GM19023 (cell line): ENCODE results near the gene DUSP21.
"Not testable (repeated sequence)": the region's sequence is repeated elsewhere in the genome, so short reads cannot be mapped to it uniquely, and the experiment has no call there.

ENCODE experiments used
- ATAC-seq: cut with Tn5 transposase; IDR thresholded peaks from one replicate; pipeline ENCODE4 v1.9.1; 2021; ENCODE audit warnings: mild to moderate bottlenecking, moderate library complexity; ENCODE audit not compliant: unreplicated experiment

The DUSP21 gene

DNA sequence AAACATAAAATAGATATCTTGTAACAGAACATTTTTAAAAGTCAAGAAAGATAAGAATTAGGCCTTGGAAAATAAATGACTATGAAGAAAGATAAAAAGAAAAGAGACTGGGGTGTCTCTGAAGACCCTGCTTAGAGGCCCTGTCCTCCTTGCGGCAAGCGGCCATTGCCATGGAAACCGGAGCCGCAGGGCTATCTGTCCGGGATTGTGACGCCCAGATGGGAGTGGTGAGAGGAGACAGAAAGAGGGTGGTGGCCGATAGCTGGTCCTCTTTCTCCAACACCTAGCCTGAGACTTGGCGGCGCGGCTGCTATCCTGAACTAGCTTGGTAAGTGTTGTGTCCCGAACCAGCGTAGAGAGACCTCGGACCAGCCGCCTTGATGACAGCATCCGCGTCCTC lies at the start of gene DUSP21:
Gene DUSP21 (plus strand): TSS at position 269 of the 400 bp plus-strand sequence. CDS start 112 bp downstream, at position 381.
- ATAC-seq: no peak

- ATAC-seq: no peak
These were observed 47.8 kb upstream of the DUSP21 start for GRCh38 chrX:44795945-44796450.

DNA sequence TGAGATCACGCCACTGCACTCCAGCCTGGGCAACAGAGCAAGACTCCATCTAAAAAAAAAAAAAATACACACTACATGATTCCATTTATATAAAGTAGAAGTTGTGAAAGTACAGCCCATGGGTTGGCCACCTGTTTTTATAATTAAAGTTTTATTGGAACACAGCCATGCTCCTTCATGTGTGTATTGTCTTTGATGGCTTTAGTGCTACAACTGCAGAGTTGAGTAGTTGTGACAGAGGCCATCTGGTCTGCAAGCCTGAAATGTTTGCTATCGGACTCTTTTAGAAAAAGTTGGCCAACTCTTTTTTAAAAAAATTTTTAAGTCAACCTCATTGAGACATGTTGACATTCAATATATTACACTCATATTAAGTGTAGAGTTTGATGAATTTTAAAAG lies 41.2 kb upstream of the DUSP21 start:
- no peak for ATAC-seq

- no peak for ATAC-seq
These were observed 28.1 kb upstream of the DUSP21 start for GRCh38 chrX:44815681-44816080.

DNA sequence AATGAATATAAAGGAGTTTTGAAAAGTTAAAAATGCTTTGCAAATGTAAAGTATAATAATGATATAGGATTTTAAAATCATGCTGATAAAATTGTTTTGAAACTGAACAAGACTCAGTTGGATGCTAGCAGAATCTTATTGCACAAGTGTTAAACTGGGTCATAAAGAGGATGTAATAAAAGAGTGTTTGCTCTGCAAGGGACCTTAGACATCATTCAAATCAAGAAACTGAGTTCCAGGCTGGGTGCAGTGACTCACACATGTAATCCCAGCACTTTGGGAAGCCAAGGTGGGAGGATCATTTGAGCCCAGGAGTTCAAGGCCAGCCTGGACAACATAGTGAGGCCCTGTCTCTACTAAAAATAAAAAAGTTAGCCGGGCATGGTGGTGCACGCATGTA lies 27.5 kb upstream of the DUSP21 start:
- no peak for ATAC-seq

- no peak for ATAC-seq
These were observed 26.8 kb upstream of the DUSP21 start for GRCh38 chrX:44817029-44817428.

DNA sequence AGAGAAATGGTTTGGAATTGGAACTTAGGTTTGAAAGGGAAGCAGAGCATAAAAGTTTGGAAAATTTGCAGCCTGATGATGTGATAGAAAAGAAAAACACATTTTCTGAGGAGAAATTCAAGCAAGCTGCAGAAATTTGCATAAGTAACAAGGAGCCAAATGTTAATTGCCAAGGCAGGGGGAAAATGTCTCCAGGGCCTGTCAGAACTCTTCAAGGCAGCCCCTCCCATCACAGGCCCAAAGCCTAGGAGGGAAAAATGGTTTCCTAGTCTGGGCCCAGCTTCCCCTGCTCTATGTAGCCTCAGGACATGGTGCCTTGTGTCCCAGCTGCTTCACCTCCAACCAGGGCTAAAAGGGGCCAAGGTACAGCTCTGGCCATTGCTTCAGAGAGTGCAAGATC lies 21.2 kb upstream of the DUSP21 start:
- no peak for ATAC-seq

DNA sequence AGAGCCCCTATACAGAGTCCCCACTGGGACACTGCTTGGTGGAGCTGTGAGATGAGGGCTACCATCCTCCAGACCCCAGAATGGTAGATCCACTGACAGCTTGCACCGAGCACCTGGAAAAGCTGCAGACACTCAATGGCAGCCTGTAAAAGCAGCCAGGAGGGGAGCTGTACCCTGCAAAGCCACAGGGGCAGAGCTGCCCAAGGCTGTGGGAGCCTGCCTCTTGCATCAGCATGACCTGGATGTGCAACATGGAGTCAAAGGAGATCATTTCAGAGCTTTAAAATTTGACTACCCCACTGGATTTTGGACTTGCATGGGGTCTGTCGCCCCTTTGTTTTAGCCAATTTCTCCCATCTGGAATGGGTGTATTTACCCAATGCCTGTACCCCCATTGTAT lies 20.6 kb upstream of the DUSP21 start:
- not testable (repeated sequence) for ATAC-seq

- ATAC-seq: no peak
These were observed 15.7 kb upstream of the DUSP21 start for GRCh38 chrX:44828008-44828605.

GRCh38 chrX:44829832-44830231 lies 14.0 kb upstream of the DUSP21 start:
- ATAC-seq: no peak

DNA sequence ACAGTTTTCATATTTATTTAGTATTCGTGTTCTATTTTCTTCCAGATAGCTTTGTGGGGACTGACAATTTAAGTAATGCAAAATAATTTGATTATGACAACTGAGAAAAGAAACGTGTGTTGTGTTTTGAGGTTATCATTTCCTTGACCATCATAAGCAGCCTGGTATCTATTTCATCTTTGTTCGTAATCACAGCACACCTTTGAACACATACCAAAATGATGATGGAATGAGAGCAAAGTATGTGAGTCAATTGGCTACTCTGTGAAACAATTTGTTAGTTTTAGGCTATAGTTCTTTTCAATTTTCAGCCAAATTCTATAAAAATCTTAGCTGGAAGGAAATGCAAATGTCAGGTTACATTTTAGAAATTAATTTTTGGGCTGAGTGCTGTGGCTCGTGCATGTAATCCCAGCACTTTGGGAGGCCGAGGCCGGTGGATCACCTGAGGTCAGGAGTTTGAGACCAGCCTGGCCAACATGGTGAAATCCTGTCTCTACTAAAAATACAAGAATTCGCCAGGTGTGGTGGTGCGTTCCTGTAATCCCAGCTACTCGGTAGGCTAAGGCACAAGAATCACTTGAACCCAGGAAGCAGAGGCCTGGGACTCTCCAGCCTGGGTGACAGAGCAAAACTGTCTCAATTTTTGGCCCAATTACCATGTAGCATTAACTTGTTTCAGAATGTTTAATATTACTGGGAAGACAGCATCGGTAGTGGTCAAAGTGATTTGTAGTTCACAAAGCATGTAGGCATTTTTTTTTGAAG lies 1.1 kb upstream of the DUSP21 start:
- ATAC-seq: no peak

DNA sequence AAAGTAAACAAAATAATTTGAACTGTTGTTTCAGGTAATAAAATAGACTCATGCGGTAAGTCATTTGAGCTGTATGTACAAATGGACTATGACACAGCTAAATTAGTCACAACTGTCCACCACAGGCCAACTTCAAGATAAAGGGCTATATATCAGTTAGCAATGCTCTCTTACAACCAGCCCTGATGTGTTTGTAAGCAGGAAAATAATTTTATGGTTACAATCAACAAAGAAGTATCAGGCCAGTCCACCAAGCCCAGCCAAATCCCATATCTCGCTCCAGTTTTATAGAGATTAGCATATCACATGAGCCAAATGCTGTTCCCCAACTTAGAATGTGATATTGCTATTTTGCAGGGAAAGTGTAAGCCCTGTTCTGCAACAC lies 511 bp upstream of the DUSP21 start:
- ATAC-seq: no peak

DNA sequence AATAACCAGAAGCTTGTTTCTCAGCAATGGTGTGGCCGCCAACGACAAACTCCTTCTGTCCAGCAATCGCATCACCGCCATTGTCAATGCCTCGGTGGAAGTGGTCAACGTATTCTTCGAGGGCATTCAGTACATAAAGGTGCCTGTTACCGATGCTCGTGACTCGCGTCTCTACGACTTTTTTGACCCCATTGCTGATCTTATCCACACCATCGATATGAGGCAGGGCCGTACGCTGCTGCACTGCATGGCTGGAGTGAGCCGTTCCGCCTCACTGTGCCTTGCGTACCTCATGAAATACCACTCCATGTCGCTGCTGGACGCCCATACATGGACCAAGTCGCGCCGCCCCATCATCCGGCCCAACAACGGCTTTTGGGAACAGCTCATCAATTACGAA lies 383 bp downstream of the DUSP21 start:
- no peak for ATAC-seq

DNA sequence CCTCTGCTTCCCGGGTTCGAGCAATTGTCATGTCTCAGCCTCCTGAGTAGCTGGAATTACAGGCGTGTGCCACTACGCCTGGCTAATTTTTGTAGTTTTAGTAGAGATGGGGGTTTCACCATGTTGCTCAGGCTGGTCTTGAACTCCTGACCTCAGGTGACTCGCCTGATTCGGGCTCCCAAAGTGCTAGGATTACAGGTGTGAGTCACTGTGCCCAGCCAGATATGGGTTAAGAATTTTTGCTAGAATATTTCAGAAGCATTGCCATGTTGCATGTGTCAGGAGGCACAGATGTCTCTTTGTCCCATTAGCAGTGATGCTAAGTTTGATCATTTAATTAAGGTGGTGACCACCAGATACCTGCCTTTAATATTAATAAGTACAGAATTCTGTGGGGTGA lies 7.1 kb downstream of the DUSP21 start:
- not testable (repeated sequence) for ATAC-seq

- no peak for ATAC-seq
These were observed 27.4 kb downstream of the DUSP21 start for GRCh38 chrX:44871114-44871645.

GRCh38 chrX:44871931-44872820 lies 28.4 kb downstream of the DUSP21 start:
- ATAC-seq: peak; percentile 30

DNA sequence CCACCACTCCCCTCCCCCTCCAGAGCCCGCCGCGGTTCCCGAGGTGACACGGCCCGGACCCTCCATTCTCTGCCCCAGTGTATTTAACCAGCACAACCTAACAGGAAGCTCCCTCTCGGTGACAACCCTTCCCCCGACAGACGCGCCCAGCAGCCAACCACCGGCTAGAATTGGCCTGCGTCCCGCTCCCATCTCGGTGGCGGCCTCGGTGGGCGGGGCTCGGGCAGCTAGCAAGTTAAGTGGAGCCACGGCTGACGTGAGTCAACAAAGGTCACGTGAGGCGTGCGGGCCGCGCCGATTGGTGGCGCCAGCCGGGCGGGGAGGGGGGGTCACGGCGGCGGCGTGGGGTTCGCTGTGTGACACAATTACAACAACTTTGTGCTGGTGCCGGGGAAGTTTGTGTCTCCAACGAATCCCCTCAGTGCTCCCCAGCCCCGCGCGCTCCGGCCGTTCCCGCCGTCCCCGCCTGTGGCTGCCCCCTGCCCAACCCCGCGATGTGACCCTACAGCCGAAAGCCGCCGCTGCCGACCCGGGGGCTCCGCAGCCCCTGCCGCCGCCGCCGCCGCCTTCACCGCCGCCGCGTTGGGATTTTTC lies 29.1 kb downstream of the DUSP21 start, which contains the start of gene KDM6A:
Gene KDM6A (plus strand): TSS at position 368 of the 594 bp plus-strand sequence. CDS start 364 bp downstream, outside the sequence.
- peak; percentile 91 for ATAC-seq

DNA sequence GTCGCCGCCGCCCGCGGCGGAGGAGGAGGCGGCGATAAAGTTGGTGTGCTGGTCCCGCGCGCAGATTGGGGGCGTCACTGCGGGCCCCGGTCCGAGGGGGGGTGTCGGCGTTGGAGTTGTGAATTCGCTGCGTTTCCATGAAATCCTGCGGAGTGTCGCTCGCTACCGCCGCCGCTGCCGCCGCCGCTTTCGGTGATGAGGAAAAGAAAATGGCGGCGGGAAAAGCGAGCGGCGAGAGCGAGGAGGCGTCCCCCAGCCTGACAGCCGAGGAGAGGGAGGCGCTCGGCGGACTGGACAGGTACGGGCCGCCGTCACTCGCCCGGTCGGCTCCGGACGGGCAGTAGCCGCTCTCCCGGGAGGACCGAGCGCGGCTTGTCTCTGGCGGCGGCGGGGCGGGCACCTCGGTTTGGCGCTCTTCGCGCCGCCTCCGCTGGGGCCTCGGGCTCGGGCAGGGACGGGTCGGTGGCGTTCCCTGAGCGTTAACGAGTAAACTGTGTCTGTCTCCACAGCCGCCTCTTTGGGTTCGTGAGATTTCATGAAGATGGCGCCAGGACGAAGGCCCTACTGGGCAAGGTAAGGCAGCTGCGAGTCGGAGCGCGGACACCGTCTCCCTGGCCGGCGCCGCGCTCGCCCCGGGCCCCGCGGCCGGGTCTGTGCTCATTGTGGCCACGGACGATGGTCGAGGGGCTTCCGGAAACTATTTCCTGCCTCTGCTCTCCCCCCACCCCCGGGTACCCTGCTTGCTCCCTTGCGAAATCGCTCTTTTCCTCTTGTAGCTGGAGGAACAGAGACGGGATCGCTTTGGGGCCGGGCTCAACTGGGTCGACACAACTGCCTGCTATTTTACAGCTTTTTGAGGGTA lies 29.8 kb downstream of the DUSP21 start:
- ATAC-seq: peak; percentile 7

DNA sequence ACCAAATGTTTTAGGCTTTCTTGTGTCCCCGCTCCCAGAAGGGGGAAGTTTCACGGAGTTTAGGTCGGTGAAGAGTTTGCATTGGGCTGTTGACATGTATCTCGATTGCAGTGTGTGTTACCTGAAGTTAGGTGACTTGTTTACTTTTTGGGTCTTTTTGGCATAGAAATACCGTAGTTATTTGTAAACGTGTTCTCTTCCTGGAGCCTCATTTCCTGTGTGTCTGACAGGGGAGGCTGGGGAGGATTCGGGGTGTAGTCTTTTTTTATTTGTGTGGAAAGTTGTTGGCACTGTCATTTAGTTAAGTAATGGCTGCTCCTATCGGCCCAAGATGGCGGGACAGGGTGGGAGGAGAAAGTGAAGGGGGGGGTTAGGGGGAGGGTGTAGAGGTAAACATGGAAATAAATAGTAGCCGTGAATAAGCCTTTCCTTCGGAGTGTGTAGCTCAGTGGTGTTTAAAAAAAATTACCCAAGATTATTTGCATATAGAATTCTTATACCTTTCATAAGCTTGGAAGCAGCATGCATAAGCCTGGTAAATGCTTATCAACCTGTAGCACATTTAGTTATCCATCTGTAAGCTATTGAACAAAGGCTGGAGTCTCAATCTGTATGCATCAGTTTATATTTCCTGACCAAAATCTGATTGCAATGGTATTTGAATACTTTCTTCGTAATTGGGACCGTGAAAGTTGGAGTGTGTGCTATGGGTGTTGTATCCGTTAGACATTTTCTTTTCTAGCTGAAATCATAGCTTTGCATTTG lies 30.8 kb downstream of the DUSP21 start:
- ATAC-seq: no peak
